GM18951 (cell line): Measurements from ENCODE around the gene MDN1.
"Not testable (repeated sequence)": the region's sequence is repeated elsewhere in the genome, so short reads cannot be mapped to it uniquely, and the experiment has no call there.

Experiments used
- POLR2A ChIP-seq: IDR thresholded peaks from 4 replicates; pipeline ENCODE4 v1.6.1; 2011; ENCODE audit warnings: mild to moderate bottlenecking; ENCODE audit not compliant: insufficient read length, insufficient read depth; ENCODE audit errors: extremely low read depth
- in situ Hi-C: fragments of 300-500 bp; cut with MboI; formaldehyde crosslinking; loops from one replicate; pipeline ENCODE4 v1.12.0; 2022; ENCODE audit warnings: low sequenced_read_pairs, mixed read lengths, inconsistent platforms; ENCODE audit not compliant: unreplicated experiment

MDN1 gene

DNA sequence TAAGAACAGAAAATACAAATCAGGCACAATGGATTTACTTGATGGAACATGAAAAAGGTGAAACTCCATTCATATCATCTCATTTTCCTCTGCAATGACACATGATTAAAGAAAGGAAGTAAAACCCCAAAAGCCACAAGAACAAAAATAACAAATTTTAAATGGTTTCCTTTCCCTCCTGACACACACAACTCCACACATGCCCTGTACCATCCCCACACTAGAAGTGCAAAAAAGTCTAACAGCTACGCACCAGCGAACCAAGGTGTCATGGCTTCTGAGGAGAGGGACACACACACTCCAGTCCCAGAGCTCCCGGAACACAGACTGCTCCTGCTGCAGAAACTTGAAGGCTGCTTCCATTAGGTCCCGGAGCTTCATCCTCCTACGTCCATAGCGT, 25.3 kb downstream of the MDN1 start:
- TF ChIP-seq POLR2A: no peak
- in situ Hi-C loops: no loop called here

DNA sequence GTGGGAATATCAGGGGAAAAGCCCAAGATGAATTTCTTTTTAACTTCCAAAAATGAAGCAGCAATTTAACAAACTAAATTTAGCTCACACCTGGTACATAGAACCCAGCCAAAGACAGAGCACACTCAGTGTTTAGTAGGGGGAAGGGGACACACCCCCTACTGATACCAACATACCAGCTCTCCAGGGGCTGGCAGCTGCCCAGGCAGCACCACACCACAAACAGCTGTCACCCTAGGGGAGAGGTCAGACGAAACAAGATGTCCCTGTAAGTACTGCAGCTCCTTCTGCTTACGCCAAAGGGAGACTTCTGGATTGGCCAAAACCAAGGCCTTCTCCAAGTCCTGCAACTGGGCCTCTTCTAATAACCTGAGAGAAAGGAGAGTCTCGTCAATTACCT, 26.0 kb downstream of the MDN1 start:
- in situ Hi-C loops: no loop called here
- TF ChIP-seq POLR2A: no peak

DNA sequence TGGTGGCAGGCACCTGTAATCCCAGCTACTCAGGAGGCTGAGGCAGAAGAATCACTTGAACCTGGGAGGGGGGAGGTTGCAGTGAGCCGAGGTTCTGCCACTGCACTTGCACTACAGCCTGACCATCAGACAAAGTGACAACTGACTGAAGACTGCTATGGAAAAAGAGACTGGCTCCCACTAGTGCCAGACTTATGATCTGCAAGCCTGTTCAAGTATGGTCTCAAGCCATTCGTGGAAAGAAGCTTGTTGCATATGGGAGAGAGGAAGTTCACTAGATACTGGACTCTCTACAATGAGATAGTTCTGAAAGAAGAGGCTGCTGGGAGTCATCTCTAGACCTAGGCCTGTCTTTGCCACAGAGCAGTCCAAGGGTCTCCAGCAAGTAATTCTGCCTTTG, 26.7 kb downstream of the MDN1 start:
- no peak for TF ChIP-seq POLR2A
- in situ Hi-C loops: no loop called here

DNA sequence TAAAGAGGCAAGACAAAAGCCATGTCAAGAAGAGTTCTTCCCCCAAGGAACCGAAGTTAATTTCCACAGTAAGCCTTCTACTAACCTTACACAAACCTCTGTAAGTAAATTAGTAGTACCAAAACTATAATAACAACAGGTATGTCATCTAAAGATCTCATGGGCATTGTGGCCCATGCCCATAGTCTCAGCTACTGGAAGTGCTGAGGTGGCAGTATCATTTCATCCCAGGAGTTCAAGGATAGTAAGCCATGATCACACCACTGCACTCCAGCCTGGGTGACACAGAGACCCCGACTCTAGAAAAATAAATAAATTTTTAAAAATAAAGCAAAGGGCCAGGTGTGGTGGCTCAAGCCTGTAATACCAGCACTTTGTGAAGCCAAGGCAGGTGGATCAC, 29.2 kb downstream of the MDN1 start:
- TF ChIP-seq POLR2A: no peak
- in situ Hi-C loops: no loop called here

DNA sequence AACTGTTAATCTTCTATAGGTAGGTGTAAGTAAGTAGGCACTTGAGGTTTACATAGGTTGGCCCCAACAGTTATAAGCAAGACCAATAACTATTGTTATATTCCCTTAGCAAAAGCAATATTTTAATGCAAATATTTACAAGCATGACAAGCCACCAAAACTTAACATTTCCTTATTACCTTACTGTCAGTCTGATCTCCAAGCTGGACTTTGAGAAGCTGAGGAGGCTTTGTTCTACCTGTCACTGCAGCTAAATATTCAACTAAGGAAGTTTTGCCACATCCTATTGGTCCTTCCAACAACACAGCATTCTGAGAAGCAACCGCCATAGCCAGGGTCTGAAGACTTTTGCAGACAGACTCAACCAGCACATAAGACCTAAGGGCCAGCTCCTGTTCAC, 29.6 kb downstream of the MDN1 start:
- no peak for TF ChIP-seq POLR2A
- in situ Hi-C loops: no loop called here

DNA sequence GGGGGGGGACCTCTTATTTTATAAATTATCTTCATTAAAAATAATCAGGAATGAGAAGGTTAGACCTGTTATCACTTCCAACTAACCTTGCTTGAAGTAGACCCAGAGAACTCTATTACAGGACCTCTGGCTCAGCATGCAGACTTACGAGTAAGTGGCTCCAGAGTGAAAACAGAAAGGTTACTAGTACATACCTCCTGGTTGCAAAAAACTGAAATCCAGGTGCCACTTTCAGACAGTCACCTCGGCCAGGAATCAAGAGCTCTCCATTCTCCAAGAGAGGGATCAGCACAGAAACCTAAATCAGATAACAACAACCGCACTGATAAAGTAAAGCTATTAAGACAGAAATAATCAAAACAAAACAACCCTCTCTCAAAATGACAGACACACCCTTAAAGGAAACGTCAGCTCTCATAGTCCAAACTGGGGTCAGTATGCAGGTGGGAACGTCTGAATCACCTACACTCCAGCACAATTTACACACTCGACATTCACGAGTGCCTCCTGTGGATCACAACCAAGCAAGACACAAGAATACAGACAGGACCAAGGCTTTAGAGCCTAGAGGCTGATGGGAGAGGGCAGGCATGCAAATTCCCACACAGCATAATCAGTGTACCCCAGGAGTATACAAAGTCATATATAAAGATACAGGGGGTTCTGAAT, 31.8 kb downstream of the MDN1 start:
- in situ Hi-C loops: no loop called here
- no peak for TF ChIP-seq POLR2A

DNA sequence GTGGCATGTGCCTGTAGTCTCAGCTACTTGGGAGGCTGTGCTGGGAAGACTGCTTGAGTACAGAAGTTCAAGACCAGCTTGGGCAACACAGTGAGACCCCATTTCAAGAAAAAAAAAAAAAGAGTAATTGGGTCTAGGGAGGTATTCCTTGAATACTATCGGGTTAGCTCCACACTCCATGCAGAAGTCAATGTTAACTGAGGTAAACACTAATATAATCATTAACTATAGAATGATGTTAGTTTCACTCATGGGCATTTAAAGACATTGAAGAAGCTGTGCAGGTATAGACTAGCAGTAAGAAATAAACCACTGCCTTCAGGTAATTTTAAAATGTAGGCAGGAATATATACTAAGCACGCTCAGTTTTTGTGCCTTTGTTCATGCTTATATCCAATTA, 32.6 kb downstream of the MDN1 start:
- in situ Hi-C loops: no loop called here
- no peak for TF ChIP-seq POLR2A

DNA sequence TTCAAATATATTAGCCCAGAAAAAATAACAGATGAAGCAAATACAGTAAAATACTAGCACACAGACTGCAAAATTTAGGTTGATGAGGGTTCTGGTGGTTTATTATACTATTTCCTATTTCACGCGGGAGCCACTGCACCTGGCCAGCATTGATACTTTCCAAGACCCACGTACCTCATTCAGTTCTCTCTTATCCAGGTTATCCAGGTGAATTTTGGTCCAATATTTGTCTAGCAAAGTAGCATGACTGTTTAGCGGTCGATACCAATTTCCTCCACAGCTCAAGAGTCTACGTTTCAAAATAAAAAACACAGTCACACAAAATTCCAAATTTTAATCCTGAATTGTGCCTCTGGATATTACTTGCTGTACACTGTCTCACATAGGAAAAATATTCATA, 34.8 kb downstream of the MDN1 start:
- in situ Hi-C loops: no loop called here
- TF ChIP-seq POLR2A: no peak

DNA sequence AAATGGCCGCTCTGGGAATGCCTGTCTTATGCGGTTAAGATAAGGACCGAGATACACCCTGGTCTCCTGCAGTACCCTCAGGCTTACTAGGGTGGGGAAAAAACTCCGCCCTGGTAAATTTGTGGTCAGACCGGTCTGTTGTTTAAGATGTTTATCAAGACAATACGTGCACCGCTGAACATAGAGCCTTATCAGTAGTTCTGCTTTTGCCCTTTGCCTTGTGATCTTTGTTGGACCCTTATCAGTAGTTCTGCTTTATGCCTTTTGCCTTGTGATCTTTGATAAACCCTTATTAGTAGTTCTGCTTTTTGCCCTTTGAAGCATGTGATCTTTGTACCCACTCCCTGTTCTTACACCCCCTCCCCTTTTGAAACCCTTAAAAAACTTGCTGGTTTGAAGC, 36.3 kb downstream of the MDN1 start:
- in situ Hi-C loops: not testable (repeated sequence)

DNA sequence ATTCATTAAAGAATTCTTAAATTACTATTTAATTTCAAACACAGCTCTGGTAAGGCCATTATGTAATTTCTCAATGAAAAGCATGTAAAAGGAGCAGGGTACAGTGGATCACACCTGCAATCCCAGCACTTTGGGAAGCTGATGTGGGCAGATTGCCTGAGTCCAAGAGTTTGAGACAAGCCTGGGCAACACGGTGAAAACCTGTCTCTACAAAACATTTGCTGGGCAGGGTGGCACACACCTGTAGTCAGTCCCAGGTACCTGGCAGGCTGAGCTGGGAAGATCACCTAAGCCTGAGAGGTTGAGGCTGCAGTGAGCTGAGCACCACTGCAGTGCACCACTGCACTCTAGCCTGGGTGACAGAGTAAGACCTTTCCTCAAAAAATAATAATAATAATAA, 37.4 kb downstream of the MDN1 start:
- no peak for TF ChIP-seq POLR2A
- in situ Hi-C loops: no loop called here

DNA sequence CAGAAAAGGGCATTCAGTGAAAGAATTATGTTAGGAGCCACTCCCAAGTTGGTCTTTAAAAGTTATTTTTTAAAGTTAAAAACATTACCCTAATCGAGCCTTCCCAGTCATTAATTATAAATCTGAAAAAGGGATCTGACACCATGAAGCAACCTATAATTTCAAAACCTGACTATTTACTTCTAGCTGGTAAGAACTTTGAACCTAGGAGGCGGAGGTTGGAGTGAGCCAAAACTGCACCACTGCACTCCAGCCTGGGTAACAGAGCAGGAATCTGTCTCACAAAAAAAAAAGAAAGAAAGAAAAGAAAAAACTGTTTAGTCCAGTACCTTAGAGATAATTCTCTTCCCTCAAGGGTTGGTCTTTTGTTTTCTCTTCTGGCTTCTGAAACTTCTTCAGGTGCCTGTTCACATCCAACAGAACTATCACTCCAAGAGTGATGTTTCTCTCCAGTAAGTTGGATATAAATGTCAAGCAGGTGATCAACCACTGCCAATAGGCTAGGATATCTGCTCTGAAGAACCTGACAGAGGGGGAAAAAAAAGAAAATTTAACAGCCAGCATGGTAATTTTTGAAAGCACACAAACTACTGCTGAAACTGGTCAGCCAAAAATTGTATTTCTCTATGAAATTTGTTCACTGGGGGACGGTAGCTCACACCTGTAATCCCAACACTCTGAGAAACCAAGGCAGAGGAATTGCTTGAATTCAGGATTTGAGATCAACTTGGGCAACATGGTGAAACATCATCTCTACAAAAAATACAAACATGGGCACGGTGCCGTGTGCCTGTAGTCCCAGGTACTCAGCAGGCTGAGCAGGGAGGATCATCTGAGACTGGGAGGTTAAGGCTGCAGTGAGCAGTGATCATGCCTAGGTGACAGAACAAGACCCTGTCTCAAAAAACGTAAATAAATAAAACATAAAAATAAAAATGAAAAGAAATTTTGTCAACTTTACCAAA, 38.2 kb downstream of the MDN1 start:
- in situ Hi-C loops: no loop called here
- TF ChIP-seq POLR2A: no peak

DNA sequence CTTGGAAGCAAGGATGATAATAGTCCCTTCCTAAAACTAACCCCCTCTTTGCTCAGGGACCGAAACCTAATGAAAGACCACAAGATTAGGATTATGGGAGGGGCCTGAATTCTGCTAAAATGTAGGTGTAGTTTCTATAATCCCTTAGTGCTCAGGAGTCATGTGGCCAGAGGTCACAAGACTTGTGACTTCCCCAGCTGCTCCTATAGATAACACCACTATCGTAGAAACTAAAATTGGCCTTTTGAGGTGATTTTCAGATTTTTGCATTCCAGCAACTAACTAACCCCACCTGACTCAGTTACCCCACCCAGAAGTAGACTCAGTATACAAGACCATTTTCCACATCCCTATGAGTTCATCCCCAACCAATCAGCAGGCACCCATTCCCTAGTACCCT, 42.1 kb downstream of the MDN1 start:
- no peak for TF ChIP-seq POLR2A
- in situ Hi-C loops: no loop called here

DNA sequence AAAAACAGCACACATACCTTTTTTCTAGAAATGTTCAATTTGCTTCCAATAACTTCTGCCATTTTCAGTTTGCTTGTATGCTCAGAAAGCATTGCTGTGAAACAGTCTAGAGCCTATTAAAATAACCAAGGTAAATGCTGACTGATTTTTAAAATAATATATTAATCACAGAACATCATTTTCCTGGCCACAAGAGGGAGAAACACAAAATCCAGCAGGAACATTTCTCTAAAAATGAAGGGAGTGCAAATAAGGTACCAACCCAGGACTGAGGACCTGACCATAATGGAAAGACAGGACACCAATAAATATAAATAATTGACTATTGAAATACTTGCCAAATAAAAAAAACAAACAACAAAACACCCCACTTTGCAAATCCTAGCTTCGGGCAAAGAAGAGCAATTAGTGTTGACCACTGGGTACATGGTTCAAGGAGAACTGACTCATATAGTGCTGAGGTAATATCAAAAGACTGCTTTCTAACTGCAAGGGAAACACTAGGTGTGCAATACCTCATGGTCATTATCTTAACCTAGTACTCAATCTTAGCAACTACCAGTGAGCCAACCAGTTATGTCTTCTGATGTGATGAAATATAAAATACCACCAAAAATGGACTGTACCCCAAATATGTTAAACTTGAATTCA, 42.9 kb downstream of the MDN1 start:
- TF ChIP-seq POLR2A: no peak
- in situ Hi-C loops: no loop called here

DNA sequence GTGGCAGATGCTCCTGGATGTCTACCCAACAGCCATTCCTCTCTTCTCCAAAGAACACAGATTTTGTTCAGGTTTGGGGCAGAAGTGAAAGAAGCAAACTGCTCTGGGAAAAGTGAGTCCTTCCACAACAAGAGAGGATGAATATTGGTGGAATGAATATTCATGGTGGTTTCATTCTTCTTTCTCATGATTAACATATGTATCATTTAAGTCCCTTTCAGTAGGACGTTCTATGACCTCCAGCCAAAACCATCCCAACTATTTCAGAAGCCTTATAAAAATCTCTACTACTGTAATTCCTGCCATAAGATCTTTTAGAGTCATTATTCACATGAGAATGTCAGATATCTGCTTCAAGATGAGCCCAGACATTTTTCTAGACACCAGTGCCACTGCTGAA, 44.4 kb downstream of the MDN1 start:
- in situ Hi-C loops: no loop called here

More for the DNA sequence above, 44.4 kb downstream of the MDN1 start:
- no peak for TF ChIP-seq POLR2A
